Lower leg skin (tissue), 4 donors: ENCODE results near the gene MEI4. TPM values are rescaled to one million over a fixed set of nuclear protein-coding genes. Genes with fewer than 3 reads are reported as not detected.
"Not testable (repeated sequence)": the region's sequence is repeated elsewhere in the genome, so short reads cannot be mapped to it uniquely, and the experiment has no call there.

ENCODE experiments used
- DNase-seq, 2 donors: peaks; one replicate each; pipeline ENCODE4 v3.0.0-alpha.2; 2019; ENCODE audit warnings: low spot score in 2 of 2
- H3K4me3 ChIP-seq: fragments of 200-600 bp; sonication (generic); 2 replicates; pipeline ENCODE4 v1.5.1; 2017; ENCODE audit warnings: mild to moderate bottlenecking, low read depth; ENCODE audit not compliant: poor library complexity, severe bottlenecking
- CTCF ChIP-seq, 3 donors: fragments of 450-650 bp; IDR thresholded peaks; one replicate each; pipeline ENCODE4 v1.5.1; 2016; ENCODE audit warnings: antibody characterized with exemption in 3 of 3, mild to moderate bottlenecking in 3 of 3, moderate library complexity in 2 of 3
- POLR2A ChIP-seq, 2 donors: fragments of 450-650 bp; IDR thresholded peaks; one replicate each; pipeline ENCODE4 v1.6.1; 2016 to 2017; ENCODE audit warnings: antibody characterized with exemption in 2 of 2, mild to moderate bottlenecking in 1 of 2, moderate library complexity in 1 of 2
- WGBS, 2 donors: methylation state at CpG; one replicate each; pipeline ENCODE4 v1.1.5; 2018; 5-methylcytosine and 5-hydroxymethylcytosine counted together
- intact Hi-C: fragments of 100-400 bp; cut with DNase I; formaldehyde crosslinking; loops from one replicate; pipeline ENCODE4 v1.15.0; 2023; ENCODE audit warnings: low total_unique reads
- total RNA-seq, 4 donors: library from RNA; depleted of rRNA; stranded (reverse); fragments of >200 nt; gene quantifications; one replicate each; pipeline ENCODE4 v1.1.0, GENCODE V29; 2016

Gene MEI4
- total RNA-seq, 4 donors from 2014 or later = 0.05 TPM; not detected in 3

- TF ChIP-seq POLR2A (IDR thresholded peaks at IDR 0.05) = no peak
- TF ChIP-seq CTCF (IDR thresholded peaks at IDR 0.05) = no peak
- no peak overlapping the region for H3K4me3 ChIP-seq
- no peak for DNase-seq
- intact Hi-C loops = no loop called here
- WGBS, 2 donors = 48 to 52% methylated on average over 1 of the region's 1 CpG
Observed at GRCh38 chr6:77633993-77634715, 18.7 kb upstream of the MEI4 start.

GRCh38 chr6:77638129-77638830 lies 14.6 kb upstream of the MEI4 start:
- intact Hi-C loops = no loop called here
- DNase-seq = no peak
- H3K4me3 ChIP-seq = no peak overlapping the region
- TF ChIP-seq POLR2A (IDR thresholded peaks at IDR 0.05) = no peak
- no peak for TF ChIP-seq CTCF (IDR thresholded peaks at IDR 0.05)
- WGBS, 2 donors = 86 to 91% methylated on average over 16 of the region's 16 CpGs

GRCh38 chr6:77644102-77644705 lies 8.6 kb upstream of the MEI4 start:
- no peak for DNase-seq
- 28 to 35% methylated on average over 2 of the region's 2 CpGs for WGBS, 2 donors
- H3K4me3 ChIP-seq = no peak overlapping the region
- no peak for TF ChIP-seq POLR2A (IDR thresholded peaks at IDR 0.05)
- TF ChIP-seq CTCF (IDR thresholded peaks at IDR 0.05) = no peak
- intact Hi-C loops = no loop called here

- 37 to 41% methylated on average over 33 to 35 of the region's 37 CpGs for WGBS, 2 donors
- no peak for DNase-seq
- TF ChIP-seq POLR2A (IDR thresholded peaks at IDR 0.05) (no peak), CTCF (IDR thresholded peaks at IDR 0.05) (no peak)
- intact Hi-C loops = no loop called here
- H3K4me3 ChIP-seq = no peak overlapping the region
Observed at GRCh38 chr6:77650098-77650663, 2.7 kb upstream of the MEI4 start.

GRCh38 chr6:77653816-77654215 lies 977 bp downstream of the MEI4 start:
- TF ChIP-seq POLR2A (IDR thresholded peaks at IDR 0.05) (no peak), CTCF (IDR thresholded peaks at IDR 0.05) (no peak)
- intact Hi-C loops = no loop called here
- no peak for DNase-seq
- no peak overlapping the region for H3K4me3 ChIP-seq

GRCh38 chr6:77655035-77655434 lies 2.2 kb downstream of the MEI4 start:
- H3K4me3 ChIP-seq, DNase-seq, intact Hi-C loops: not testable (repeated sequence)
- WGBS, 2 donors = 100% methylated on average over 1 of the region's 1 CpG
